K562 (cell line): ENCODE data around the gene NTNG1. TPM values are rescaled to one million over a fixed set of nuclear protein-coding genes. Genes with fewer than 3 reads are reported as not detected.

Source experiments
- ATAC-seq: fragments of 200-7000 bp; cut with Tn5 transposase; 3 replicates; pipeline ENCODE4 v1.9.1; 2020; ENCODE audit warnings: moderate library complexity
- BruUV-seq: library from RNA; stranded (reverse); fragments of 400-500 nt; replicated peaks from 2 replicates; lab custom pipeline; 2021; lab: Mats Ljungman, UMichigan
- CTCF ChIA-PET: fragments of 300-600 bp; formaldehyde crosslinking; extraction: SDS; loops from one replicate; lab custom pipeline; 2021; ENCODE audit warnings: low intra/inter-chr PET ratio; lab: Yijun Ruan, JAX
- POLR2A ChIA-PET: fragments of 300-600, 350-650 bp; sonication (Branson Sonifier 250); formaldehyde crosslinking; extraction: SDS; loops from one replicate; lab custom pipeline; 2021; ENCODE audit warnings: antibody characterized with exemption, inconsistent platforms; lab: Yijun Ruan, JAX
- DNase-seq, 4 experiments: peaks; one replicate each; pipeline versions ENCODE4 v3.0.0 to v3.0.0-alpha.2; 2011 to 2018; ENCODE audit warnings: low spot score in 3 of 4, mixed read lengths in 3 of 4; ENCODE audit errors: extremely low read depth in 1 of 4
- FAIRE-seq: peaks from 2 replicates; lab custom pipeline; 2011; peaks lifted over from hg19 to GRCh38; lab: Jason Lieb, UNC
- H2AFZ ChIP-seq: 2 replicates; pipeline ENCODE4 v1.6.0; 2011; ENCODE audit warnings: low read depth, low read length, control low read depth, inconsistent platforms
- H3K27ac ChIP-seq: fragments of 200-600 bp; 3 replicates; pipeline ENCODE4 v1.8.0; 2011; ENCODE audit warnings: low read depth, mild to moderate bottlenecking, control low read depth, inconsistent platforms, low read length, moderate library complexity, mixed read lengths; ENCODE audit errors: extremely low read depth
- H3K27me3 ChIP-seq, 2 experiments: fragments of 300-600 bp in 1 of 2; 2 replicates in 1 of 2; 3 replicates in 1 of 2; pipeline versions ENCODE4 v1.6.0 to v1.8.0; 2011; ENCODE audit warnings: inconsistent platforms in 2 of 2, low read length in 2 of 2, mild to moderate bottlenecking in 1 of 2, mixed read lengths in 1 of 2, moderate library complexity in 1 of 2; ENCODE audit not compliant: control insufficient read depth in 2 of 2, insufficient read depth in 2 of 2
- H3K36me3 ChIP-seq: fragments of 300-600 bp; 3 replicates; pipeline ENCODE4 v1.8.0; 2011; ENCODE audit warnings: mild to moderate bottlenecking, low read length, inconsistent platforms; ENCODE audit not compliant: control insufficient read depth, insufficient read depth
- H3K4me1 ChIP-seq, 2 experiments: fragments of 200-600 bp in 1 of 2; replicated peaks in 1 of 2; 2 replicates in 1 of 2; 3 replicates in 1 of 2; pipeline versions ENCODE4 v1.5.1 to v1.8.0; 2011; ENCODE audit warnings: inconsistent platforms in 2 of 2, low read length in 2 of 2, mild to moderate bottlenecking in 1 of 2, mixed read lengths in 1 of 2, moderate library complexity in 1 of 2; ENCODE audit not compliant: control insufficient read depth in 2 of 2, insufficient read depth in 2 of 2
- H3K4me2 ChIP-seq: 2 replicates; pipeline ENCODE4 v1.6.1; 2011; ENCODE audit warnings: low read length, control low read depth, inconsistent platforms, mixed read lengths; ENCODE audit not compliant: insufficient read depth
- H3K4me3 ChIP-seq: fragments of 200-600 bp; sonication (generic), shearing (Covaris generic); 2 replicates; pipeline ENCODE4 v1.5.1; 2016; ENCODE audit warnings: control low read depth, inconsistent platforms
- H3K79me2 ChIP-seq: fragments of 200-600 bp; 3 replicates; pipeline ENCODE4 v1.8.0; 2011; ENCODE audit warnings: low read length, inconsistent platforms; ENCODE audit not compliant: control insufficient read depth, insufficient read depth
- H3K9ac ChIP-seq, 2 experiments: 2 replicates each; pipeline versions ENCODE4 v1.6.0 to v1.6.1; 2011; ENCODE audit warnings: low read depth in 2 of 2, low read length in 2 of 2, control low read depth in 1 of 2, inconsistent platforms in 1 of 2, mild to moderate bottlenecking in 1 of 2, mixed read lengths in 1 of 2; ENCODE audit not compliant: insufficient read depth in 1 of 2
- H3K9me1 ChIP-seq: one replicate; pipeline ENCODE4 v1.6.0; 2011; ENCODE audit warnings: inconsistent platforms, mild to moderate bottlenecking, low read length, moderate library complexity; ENCODE audit not compliant: control insufficient read depth, insufficient read depth
- H3K9me3 ChIP-seq: replicated peaks from 2 replicates; pipeline ENCODE4 v1.5.1; 2011; ENCODE audit warnings: low read depth, low read length, inconsistent platforms; ENCODE audit not compliant: control insufficient read depth, insufficient read depth
- H4K20me1 ChIP-seq: replicated peaks from 2 replicates; pipeline ENCODE4 v1.6.1; 2011; ENCODE audit warnings: low read length, inconsistent platforms, mixed read lengths; ENCODE audit not compliant: control insufficient read depth, insufficient read depth
- ARID3A ChIP-seq: IDR thresholded peaks from 2 replicates; pipeline ENCODE4 v1.6.1; 2012; ENCODE audit warnings: low read depth, low read length, improper control_type of control experiment, borderline replicate concordance
- BCOR ChIP-seq: fragments of 450-650 bp; IDR thresholded peaks from 2 replicates; pipeline ENCODE4 v1.6.1; 2016
- JUND ChIP-seq, 2 experiments: IDR thresholded peaks; 2 replicates in 1 of 2; 3 replicates in 1 of 2; pipeline ENCODE4 v1.6.1; 2011; ENCODE audit warnings: borderline replicate concordance in 2 of 2, low read depth in 2 of 2, low read length in 2 of 2, improper control_type of control experiment in 1 of 2, missing biosample characterization in 1 of 2, missing genetic modification characterization in 1 of 2, missing genetic modification reagents in 1 of 2
- SP2 ChIP-seq: IDR thresholded peaks from 2 replicates; pipeline ENCODE4 v1.6.1; 2011; ENCODE audit warnings: mild to moderate bottlenecking, low read depth, low read length, moderate library complexity; ENCODE audit not compliant: poor library complexity, severe bottlenecking; ENCODE audit errors: extremely low read depth
- TCF7L2 ChIP-seq: fragments of 150-350 bp; IDR thresholded peaks from 2 replicates; pipeline ENCODE4 v1.6.1; 2016; ENCODE audit warnings: low read depth, mild to moderate bottlenecking, low read length, moderate library complexity
- ZFX ChIP-seq: sonication (generic); formaldehyde crosslinking; IDR thresholded peaks from 2 replicates; pipeline ENCODE4 v1.8.0; 2022; ENCODE audit warnings: mild to moderate bottlenecking, missing genetic modification reagents, moderate library complexity
- ZNF311 ChIP-seq: fragments of 250-450 bp; sonication (Bioruptor Pico); IDR thresholded peaks from 2 replicates; pipeline ENCODE4 v1.4.0; 2020; ENCODE audit warnings: mild to moderate bottlenecking, moderate library complexity
- WGBS: fragments of 100-300 bp; shearing (Covaris generic); methylation state at CpG from one replicate; pipeline ENCODE4 v1.1.6; 2016; ENCODE audit warnings: low coverage, mixed read lengths; ENCODE audit not compliant: insufficient coverage; ENCODE audit errors: missing lambda C conversion rate; 5-methylcytosine and 5-hydroxymethylcytosine counted together
- in situ Hi-C: fragments of 300-500 bp; cut with MboI; formaldehyde crosslinking; loops from 4 replicates; pipeline ENCODE4 v1.15.0; 2018; ENCODE audit warnings: inconsistent platforms, mixed read lengths
- intact Hi-C: fragments of 100-400 bp; cut with micrococcal nuclease; formaldehyde crosslinking; loops from 2 replicates; pipeline ENCODE4 v1.14.2; 2022
- polyA plus RNA-seq, 8 experiments: library from polyadenylated mRNA; depleted of rRNA in 4 of 8; stranded (reverse) in 5 of 8; unstranded in 3 of 8; fragments of >200 nt; fragmentation: Nextera tagmentation in 2 of 8; fragmentation: Illumina TruSeq in 1 of 8; extraction: Ambion mirVana in 2 of 8; extraction: Trizol in 1 of 8; gene quantifications; 2 replicates each; pipeline versions ENCODE4 v1.2.1 to v1.2.3, GENCODE V29; 2011 to 2014; ENCODE audit warnings: inconsistent platforms in 1 of 8, missing spikeins in 1 of 8
- total RNA-seq, 7 experiments: library from RNA; depleted of rRNA in 6 of 7; stranded (reverse); fragments of >200 nt in 6 of 7; fragmentation: Illumina TruSeq in 2 of 7; extraction: Trizol in 2 of 7; gene quantifications; 2 replicates each; pipeline versions ENCODE4 v1.2.1 to v1.2.3, GENCODE V29; 2011 to 2021; ENCODE audit warnings: low replicate concordance in 1 of 7
- TF ChIP-seq, protein P1 (sequence below): fragments of 250-450 bp; sonication (Bioruptor Pico); IDR thresholded peaks from 2 replicates; pipeline ENCODE4 v1.8.0; 2021; ENCODE audit warnings: mild to moderate bottlenecking, moderate library complexity
- TF ChIP-seq, protein P2 (sequence below): fragments of 450-650 bp; IDR thresholded peaks from 2 replicates; pipeline ENCODE4 v1.6.1; 2016; ENCODE audit warnings: borderline replicate concordance

The NTNG1 gene
- total and polyA plus RNA-seq, 9 of the 15 experiments (the other 6 are each of a cell fraction or from before 2014, with no cell fraction given) = not detected

GRCh38 chr1:107526524-107527198 is 385.8 kb downstream of the NTNG1 start:
- intact Hi-C loops = loop anchor here (10.0 kb wide), 1 partner anchor 62 kb away; no protein-coding TSS in a partner anchor
- FAIRE-seq (no peak), ATAC-seq (no peak), DNase-seq (no peak)
- POLR2A ChIA-PET = no interaction called here
- H3K4me3 ChIP-seq = no peak overlapping the region
- H3K4me2 ChIP-seq = no peak overlapping the region
- WGBS = 3% methylated on average over 2 of the region's 2 CpGs
- H3K9me3 ChIP-seq = no peaks in the 10 kb centered on the region
- CTCF ChIA-PET = no interaction called here
- no peaks in the 10 kb centered on the region for H3K9me1 ChIP-seq
- no peak overlapping the region for H2AFZ ChIP-seq
- BruUV-seq = no TSS peak
- H3K36me3 ChIP-seq = no peaks in the 10 kb centered on the region
- no peaks in the 10 kb centered on the region for H3K4me1 ChIP-seq
- H3K79me2 ChIP-seq = no peaks in the 10 kb centered on the region
- no peaks in the 10 kb centered on the region; a peak in 1 of 5 replicates for H3K27me3 ChIP-seq
- H3K9ac ChIP-seq = no peak overlapping the region
- H4K20me1 ChIP-seq = no peaks in the 10 kb centered on the region
- H3K27ac ChIP-seq = no peak overlapping the region
- in situ Hi-C loops = no loop called here
- TF ChIP-seq, protein P1, sequence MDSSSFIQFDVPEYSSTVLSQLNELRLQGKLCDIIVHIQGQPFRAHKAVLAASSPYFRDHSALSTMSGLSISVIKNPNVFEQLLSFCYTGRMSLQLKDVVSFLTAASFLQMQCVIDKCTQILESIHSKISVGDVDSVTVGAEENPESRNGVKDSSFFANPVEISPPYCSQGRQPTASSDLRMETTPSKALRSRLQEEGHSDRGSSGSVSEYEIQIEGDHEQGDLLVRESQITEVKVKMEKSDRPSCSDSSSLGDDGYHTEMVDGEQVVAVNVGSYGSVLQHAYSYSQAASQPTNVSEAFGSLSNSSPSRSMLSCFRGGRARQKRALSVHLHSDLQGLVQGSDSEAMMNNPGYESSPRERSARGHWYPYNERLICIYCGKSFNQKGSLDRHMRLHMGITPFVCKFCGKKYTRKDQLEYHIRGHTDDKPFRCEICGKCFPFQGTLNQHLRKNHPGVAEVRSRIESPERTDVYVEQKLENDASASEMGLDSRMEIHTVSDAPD (CRISPR knock-in tag) = no peak
- TF ChIP-seq BCOR = no peak
- no peak for TF ChIP-seq ARID3A
- no peak for TF ChIP-seq JUND (IDR thresholded peaks at IDR 0.05; ENCODE audit: borderline replicate concordance, low read depth, low read length)
- no peak for TF ChIP-seq JUND (tag; IDR thresholded peaks at IDR 0.05; ENCODE audit: borderline replicate concordance, low read depth, low read length)
- no peak for TF ChIP-seq TCF7L2
- no peak for TF ChIP-seq SP2
- TF ChIP-seq ZNF311 (CRISPR knock-in tag) = no peak
- TF ChIP-seq, protein P2, sequence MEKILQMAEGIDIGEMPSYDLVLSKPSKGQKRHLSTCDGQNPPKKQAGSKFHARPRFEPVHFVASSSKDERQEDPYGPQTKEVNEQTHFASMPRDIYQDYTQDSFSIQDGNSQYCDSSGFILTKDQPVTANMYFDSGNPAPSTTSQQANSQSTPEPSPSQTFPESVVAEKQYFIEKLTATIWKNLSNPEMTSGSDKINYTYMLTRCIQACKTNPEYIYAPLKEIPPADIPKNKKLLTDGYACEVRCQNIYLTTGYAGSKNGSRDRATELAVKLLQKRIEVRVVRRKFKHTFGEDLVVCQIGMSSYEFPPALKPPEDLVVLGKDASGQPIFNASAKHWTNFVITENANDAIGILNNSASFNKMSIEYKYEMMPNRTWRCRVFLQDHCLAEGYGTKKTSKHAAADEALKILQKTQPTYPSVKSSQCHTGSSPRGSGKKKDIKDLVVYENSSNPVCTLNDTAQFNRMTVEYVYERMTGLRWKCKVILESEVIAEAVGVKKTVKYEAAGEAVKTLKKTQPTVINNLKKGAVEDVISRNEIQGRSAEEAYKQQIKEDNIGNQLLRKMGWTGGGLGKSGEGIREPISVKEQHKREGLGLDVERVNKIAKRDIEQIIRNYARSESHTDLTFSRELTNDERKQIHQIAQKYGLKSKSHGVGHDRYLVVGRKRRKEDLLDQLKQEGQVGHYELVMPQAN = no peak
- no peak for TF ChIP-seq ZFX (CRISPR knock-in tag)
